ENCODE results near the gene FANCD2.
"Not testable (repeated sequence)": the region's sequence is repeated elsewhere in the genome, so short reads cannot be mapped to it uniquely, and the experiment has no call there.

Gene FANCD2

DNA sequence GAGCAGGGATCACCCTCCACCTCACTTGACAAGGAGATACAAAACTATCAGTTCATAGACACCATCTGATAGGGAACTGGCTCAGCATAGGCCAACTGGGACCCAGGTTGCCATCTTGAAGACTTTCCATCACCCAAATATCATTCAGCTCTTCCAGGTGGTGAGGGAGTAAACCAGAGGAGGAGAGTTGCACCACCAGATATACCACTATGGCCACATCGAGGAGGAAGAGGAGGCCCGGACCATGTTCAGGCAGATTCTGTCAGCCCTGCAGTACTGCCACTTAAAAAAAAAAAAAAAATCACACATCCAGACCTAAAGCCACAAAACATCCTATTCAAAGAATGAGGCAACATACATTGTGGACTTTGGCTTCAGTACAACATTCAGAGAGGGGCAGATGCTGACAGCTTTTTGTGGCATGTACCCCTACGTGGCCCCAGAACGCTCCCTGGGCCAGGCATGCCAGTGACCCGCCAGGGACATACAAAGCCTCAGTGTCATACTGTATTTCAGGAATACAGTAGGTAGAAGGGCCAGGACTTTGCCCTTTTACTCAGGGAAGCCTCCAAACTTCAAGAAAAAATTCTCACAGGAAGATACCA lies 21.2 kb upstream of the FANCD2 start:
- intact Hi-C loops (cut with DNase I; ENCODE audit: low total_unique reads): no loop called here
- Histone ChIP-seq H3K36me3 (no peaks in the 10 kb centered on the region), H3K4me3 (no peak overlapping the region), H3K27ac (no peak overlapping the region), H3K27me3 (no peaks in the 10 kb centered on the region), H3K9me3 (no peaks in the 10 kb centered on the region), H3K4me1 (peaks cover 0 to 18% (median 13%) of the 10 kb centered on the region in 4 donors)
- TF ChIP-seq, protein P1, sequence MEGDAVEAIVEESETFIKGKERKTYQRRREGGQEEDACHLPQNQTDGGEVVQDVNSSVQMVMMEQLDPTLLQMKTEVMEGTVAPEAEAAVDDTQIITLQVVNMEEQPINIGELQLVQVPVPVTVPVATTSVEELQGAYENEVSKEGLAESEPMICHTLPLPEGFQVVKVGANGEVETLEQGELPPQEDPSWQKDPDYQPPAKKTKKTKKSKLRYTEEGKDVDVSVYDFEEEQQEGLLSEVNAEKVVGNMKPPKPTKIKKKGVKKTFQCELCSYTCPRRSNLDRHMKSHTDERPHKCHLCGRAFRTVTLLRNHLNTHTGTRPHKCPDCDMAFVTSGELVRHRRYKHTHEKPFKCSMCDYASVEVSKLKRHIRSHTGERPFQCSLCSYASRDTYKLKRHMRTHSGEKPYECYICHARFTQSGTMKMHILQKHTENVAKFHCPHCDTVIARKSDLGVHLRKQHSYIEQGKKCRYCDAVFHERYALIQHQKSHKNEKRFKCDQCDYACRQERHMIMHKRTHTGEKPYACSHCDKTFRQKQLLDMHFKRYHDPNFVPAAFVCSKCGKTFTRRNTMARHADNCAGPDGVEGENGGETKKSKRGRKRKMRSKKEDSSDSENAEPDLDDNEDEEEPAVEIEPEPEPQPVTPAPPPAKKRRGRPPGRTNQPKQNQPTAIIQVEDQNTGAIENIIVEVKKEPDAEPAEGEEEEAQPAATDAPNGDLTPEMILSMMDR (IDR thresholded peaks at IDR 0.05): no peak
- DNase-seq: no peak

DNA sequence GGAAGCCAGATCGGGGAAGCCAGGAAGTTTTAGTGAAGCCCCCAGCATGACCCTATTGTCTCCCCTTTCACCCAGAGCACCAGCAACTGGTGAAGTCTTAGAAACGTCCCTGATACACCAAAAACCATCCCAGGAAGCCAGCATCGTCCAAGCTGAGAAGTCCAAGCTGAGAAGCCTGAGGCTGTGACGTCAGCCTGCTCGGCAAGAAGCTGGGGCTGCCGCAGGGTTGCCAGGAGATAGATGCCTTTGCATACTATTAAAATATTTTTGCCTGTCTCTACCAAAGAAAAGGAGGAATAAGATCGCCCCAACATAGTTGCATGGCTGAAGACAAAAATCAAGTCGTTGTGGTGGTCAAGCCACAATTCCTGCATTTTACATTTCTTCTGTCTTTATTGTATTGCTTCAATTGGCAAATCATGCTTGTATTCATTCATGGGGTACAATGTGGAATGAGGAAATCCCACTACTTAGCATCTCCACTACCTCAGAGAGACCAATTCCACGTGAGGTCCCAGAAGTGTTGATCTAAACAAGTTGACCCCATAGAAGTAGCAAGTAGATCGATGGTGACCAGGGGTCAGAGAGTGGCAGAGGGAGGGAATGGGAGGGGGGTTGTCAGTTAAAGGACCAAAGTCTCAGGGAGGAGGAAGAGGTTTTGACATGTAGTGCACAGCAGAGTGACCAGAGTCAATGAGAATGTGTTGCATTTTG lies 20.0 kb upstream of the FANCD2 start:
- no peak for DNase-seq

DNA sequence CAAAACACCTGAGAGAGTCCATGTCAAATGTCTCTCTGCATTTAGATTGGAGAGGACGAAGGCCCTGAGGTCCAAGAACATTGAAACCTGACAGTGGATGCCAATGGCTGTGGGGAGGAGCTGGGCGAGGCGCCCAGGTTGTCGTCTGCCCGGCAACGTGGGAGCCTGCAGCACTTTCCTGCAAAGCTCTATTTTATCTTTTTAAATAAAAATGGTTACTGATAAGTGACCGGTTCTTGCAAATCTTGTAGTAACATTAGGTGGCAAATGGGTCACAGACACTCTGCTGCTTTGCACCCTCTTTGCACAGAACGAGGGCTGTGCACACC lies 19.5 kb upstream of the FANCD2 start:
- DNase-seq: no peak
- Histone ChIP-seq H3K4me1 (peaks cover 0 to 32% (median 25%) of the 10 kb centered on the region in 4 donors), H3K27ac (no peak overlapping the region), H3K4me3 (no peak overlapping the region), H3K9me3 (no peaks in the 10 kb centered on the region), H3K27me3 (no peaks in the 10 kb centered on the region), H3K36me3 (no peaks in the 10 kb centered on the region)
- TF ChIP-seq, protein P1 (IDR thresholded peaks at IDR 0.05): no peak
- intact Hi-C loops (cut with DNase I; ENCODE audit: low total_unique reads): no loop called here

More for the DNA sequence above, 20.0 kb upstream of the FANCD2 start:
- Histone ChIP-seq H3K27ac (no peak overlapping the region), H3K27me3 (no peaks in the 10 kb centered on the region), H3K36me3 (no peaks in the 10 kb centered on the region), H3K4me3 (no peak overlapping the region), H3K4me1 (peaks cover 0 to 27% (median 20%) of the 10 kb centered on the region in 4 donors), H3K9me3 (no peaks in the 10 kb centered on the region)
- TF ChIP-seq, protein P1 (IDR thresholded peaks at IDR 0.05): no peak
- intact Hi-C loops (cut with DNase I; ENCODE audit: low total_unique reads): no loop called here

DNA sequence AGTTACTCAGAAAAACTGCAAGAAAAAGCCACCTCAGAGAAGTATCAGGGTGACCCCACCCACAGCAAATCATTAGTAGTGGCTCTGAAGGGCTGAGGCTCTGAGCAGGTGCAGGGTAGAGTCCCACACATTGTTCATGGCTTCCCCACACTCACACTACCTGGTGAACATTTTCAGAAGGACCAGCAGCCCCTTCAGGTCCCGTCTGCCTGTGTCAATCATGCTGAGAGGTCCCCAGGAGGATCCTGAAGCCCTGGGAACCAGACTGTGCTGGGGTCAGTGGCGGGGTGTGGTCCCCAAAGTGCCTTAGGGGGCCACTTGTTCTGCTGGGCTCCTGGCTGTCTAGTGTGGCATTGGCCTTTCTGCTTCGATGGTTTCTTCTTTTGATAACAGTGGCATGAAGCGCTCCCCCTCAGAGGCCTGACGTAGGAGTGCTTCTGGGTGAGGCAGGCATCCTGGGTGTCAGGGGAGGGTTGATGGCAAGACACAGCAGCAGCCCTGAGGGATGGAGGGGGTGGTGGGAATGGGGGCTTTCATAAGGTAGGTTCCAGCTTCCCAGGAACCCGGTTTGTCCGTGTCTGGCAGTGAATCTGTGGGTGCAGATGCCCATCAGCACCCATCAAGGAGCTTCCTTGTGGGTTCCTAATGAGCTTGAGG lies 19.0 kb upstream of the FANCD2 start:
- H3K27me3 ChIP-seq: no peaks in the 10 kb centered on the region
- H3K27ac ChIP-seq: no peak overlapping the region
- no peaks in the 10 kb centered on the region for H3K36me3 ChIP-seq
- H3K4me1 ChIP-seq: peaks cover 0 to 34% (median 28%) of the 10 kb centered on the region in 4 donors
- no peak for DNase-seq
- intact Hi-C loops (cut with DNase I; ENCODE audit: low total_unique reads): no loop called here
- TF ChIP-seq, protein P1 (IDR thresholded peaks at IDR 0.05): no peak
- H3K9me3 ChIP-seq: no peaks in the 10 kb centered on the region
- H3K4me3 ChIP-seq: no peak overlapping the region

DNA sequence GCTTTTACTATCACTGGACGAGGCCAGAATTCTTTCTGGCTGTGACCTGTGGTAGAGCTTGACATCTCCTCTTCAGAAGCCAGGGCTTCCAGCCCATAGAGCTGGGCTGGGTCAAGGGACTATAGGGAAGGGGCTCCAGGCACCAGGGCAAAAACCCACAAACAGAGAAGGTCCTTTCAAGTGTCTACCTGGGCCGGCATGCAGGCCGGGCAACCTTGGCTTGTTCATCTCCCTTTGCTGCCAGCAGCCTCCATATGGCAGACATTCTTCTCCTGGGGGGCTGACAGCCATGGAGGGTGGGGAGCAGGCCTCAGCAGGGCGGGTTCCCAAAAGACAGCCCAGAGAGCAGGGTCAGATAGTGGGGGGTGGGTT lies 18.0 kb upstream of the FANCD2 start:
- Histone ChIP-seq H3K4me3 (peak overlapping the region in 1 of 2 donors; percentile 64), H3K4me1 (peaks cover 0 to 42% (median 30%) of the 10 kb centered on the region in 4 donors)
- intact Hi-C loops (cut with DNase I; ENCODE audit: low total_unique reads); DNase-seq; H3K9me3 ChIP-seq; H3K27ac ChIP-seq; H3K27me3 ChIP-seq; H3K36me3 ChIP-seq: not testable (repeated sequence)
